Activated CD8-positive, alpha-beta memory T cell treated with anti-CD3 and anti-CD28 coated beads, Interleukin-2, amount 50 U/mL, for 24 hours (primary cell): ENCODE results near the gene NELL2.
"Not testable (repeated sequence)": the region's sequence is repeated elsewhere in the genome, so short reads cannot be mapped to it uniquely, and the experiment has no call there.

Experiments
- DNase-seq: peaks from one replicate; pipeline ENCODE4 v3.0.0-alpha.2; 2020; ENCODE audit errors: extremely low read depth

Gene NELL2

DNA sequence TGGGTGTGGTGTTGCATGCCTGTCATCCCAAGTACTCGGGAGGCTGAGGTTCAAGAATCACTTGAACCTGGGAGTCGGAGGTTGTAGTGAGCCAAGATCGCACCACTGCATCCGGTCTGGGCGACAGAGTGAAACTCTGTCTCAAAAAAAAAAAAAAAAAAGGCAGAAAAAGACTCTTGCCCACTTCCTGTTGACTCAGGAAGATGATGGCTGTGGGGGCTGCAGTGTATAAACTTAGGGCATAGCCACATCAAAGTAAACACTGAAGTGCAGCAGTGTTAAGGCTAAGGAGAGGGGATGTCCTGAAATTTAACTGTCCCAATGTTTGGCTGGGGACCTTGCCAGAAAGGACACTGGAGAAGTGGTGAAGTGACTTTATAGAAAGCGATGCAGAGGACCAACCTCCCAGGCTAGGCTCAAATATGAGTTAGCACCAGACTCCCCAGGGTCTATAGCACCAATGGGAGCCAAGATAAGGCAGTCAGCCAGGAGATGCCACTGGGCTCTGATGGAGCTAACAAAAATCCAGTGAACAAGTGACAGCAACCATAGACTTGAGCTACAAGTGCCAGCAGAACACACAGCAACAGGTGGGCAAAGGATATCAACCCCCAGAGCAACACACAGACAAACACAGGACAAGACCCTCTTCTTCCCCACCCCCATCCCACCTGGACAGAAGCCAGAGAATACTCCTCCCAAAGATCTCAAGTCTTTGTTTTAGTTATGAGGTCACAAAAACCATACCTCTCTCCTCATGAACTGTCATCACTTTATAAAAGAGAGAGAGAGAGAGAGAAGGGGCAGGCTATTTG lies 28.0 kb downstream of the NELL2 start:
- DNase-seq: peak; percentile 30

DNA sequence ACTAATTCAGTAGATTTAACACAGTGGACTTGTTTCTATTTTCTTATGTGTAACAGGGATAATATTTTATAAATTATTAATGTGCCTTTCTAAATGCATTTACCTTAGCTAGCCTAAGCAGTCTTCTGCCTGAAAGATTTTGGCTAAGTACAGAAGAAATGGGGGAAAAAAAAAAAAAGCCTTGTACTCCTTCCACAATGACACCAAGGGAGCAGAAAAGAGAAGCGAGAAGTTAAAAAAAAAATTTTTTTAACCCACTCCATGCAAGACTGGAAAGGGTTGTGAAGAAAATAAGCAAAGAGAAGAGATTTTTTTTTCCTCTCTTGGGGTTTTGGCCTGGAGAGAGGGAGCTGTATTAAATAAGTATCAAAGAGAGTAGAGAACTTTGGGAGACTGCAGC lies 28.7 kb downstream of the NELL2 start:
- no peak for DNase-seq

- DNase-seq: no peak
These were observed 29.3 kb downstream of the NELL2 start for GRCh38 chr12:44846826-44847225.

DNA sequence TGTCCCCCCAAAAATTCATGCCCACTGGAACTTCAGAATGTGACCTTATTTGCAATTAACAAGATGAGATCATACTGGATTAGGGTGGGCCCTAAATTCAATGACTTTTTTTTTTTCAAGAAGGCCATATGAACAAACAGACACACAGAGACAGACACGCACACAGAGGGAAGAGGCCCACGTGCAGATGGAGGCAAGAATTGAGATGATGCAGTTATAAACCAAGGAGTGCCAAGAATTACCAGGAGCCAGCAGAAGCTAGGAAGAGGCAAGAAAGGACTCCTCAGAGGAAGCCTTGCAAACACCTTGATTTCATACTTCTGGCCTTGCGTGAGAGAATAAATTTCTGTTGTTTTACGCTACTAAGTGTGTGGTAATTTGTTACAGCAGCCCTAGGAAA lies 33.4 kb downstream of the NELL2 start:
- DNase-seq: no peak

DNA sequence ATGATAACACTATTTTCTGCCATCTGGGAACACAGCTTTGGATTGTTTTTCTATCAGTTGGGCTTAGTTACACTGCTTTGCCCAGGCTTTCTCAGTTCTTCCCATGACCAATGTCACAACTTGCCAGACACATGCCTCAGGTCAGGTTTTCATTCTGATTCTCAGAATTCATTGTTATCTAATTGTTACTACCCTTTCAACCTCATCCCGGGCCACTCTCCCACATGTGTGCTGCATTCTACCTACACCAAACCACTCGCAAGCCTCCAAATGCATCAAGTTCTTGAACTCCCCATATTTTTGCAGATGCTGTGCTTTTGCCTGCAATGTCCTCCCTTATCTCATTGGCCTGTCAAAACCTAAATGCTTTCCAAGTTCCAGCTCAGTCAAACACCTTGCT lies 36.3 kb downstream of the NELL2 start:
- DNase-seq: no peak

GRCh38 chr12:44837114-44837755 lies 38.9 kb downstream of the NELL2 start:
- no peak for DNase-seq

DNA sequence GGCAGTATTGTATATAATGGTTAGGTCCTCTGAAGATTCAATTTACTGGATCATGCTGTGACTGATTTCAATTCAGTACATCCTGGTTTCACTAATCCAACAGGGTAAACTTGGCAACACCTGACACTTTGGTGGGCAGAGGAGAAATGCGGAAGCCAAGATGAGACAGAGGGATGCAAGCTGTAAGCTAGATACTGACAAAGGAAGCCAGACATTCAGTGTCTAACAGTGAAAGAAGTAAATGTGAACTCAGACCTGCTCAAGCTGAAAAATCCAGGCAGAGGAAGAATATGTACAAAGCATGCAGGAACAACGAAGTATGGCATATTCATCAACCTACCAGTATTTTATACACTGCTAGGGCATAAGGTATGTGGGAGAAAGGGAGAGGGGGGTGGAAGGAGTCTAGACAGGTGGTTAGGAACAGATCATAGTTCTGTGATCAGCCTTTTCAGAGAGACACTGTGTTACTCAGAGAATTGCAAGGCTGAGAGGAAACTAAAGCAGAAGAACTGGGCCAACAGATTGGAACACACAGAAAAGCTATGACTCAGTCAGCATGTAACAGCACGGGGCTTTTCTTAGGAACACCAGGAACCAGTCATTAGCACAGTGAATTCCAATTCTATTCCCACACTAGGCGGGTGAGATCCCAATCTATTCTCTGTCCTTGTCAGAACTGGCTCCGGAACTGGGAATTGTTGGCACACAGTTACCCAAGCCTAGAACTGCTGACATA lies 40.3 kb downstream of the NELL2 start:
- no peak for DNase-seq

DNA sequence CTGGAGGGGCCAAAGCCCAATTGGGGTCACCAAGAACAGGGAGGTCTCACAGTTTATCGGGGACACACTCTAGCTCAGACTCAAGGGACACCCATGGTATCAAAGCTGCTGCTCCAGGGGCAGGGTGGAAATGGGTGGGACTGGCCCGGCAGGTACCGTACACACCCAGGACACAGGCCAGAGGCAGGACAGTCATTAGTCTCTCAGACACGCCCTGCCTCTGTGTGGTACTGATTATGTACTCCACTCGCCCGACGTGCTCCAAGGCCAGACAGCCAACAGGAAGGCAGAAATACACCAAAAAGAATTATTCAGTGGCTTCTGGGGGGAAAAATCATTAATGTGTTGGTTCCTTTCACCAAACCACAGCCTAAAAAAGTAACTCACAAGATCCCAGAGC lies 41.1 kb downstream of the NELL2 start:
- not testable (repeated sequence) for DNase-seq

DNA sequence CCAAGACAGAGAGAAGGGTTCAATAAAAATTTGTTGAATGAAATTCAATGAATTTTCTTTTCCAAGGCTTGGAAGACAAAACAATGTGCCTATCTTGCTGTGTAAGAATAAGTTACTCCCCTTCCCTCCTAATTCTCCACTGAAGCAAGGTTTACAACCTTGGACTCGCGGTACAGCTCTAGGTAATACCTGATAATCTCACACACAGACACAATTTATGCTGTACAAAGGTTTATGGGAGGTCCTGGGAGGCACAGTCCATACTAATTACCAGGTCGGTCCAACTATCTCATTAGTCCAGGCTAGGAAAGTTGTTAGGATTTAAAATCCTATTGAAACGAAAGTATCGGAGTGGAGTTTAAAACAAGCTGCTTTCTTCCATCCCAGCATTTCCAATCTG lies 42.6 kb downstream of the NELL2 start:
- no peak for DNase-seq

DNA sequence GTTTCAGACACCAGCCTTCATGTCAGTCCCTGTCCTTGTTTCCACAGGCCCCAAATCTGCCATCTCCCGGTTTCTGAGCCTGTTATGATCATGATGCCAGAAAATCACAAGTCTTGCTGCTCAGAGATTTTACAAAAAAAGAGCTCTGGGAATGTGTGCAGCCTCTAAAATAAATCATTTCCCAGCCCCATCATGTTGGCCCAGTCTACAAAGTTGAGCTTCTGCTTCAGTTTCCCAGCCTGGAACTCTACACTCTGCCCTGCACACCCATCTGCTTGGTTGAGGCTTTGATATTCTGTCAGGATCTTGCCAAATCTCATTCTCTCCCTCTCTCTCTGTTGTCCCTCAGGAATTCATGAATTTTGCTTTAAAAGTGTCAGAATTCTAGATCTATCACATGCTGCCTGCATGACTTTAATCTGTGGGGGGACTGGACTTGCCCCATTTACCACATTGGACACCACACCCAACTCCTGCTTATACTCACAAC lies 45.5 kb downstream of the NELL2 start:
- no peak for DNase-seq

DNA sequence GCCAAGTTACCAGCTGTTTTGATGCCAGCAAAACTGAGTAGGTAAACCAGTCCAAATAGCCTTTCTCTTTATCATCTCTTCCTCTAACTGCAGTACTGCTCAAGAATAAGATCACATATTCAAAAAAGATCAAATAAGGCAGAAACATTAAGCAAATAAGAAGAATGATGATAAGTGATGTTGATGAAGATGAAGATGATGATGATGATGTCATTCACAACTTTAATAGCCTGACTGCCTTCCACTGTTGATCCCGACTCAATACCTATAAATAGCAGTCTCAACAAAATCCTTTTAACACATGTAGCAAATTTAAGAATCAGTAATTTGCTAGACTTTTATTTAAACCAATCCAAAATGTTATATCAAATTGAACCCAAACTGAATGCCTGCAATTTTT lies 47.1 kb downstream of the NELL2 start:
- no peak for DNase-seq

DNA sequence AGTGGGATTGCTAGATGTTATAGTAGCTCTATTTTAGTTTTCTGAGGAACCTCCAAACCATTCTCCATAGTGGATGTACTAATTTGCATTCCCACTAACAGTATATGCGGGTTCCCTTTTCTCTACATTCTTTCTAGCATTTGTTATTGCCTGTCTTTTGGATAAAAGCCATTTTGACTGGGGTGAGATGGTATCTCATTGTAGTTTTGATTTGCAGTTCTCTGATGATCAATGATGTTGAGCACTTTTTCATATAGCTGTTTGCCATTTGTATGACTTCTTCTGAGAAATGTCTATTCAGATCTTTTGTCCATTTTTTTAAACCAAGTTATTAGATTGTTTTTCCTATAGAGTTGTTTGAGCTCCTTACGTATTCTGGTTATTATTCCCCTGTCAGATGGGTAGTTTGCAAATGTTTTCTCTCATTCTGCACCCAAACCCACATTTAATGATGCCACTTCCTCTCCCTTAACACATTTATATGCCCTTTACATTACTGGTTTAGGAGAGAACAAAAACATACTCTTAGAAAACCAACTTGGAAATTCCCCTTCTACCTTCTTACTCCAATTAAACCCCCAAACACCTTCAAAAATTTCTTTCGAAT lies 48.2 kb downstream of the NELL2 start:
- no peak for DNase-seq

DNA sequence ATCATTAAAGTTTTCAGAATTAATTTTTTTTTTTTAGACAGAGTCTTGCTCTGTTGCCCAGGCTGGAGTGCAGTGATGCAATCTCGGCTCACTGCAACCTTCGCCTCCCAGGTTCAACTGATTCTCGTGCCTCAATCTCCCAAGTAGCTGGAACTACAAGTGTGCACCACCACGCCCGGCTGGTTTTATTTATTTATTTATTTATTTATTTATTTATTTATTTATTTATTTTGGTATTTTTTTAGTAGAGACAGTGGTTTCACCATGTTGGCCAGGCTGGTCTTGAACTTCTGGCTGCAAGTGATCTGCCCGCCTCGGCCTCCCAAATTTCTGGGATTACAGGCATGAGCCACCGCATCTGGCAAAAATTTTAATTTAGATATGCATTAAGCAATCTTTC lies 54.4 kb downstream of the NELL2 start:
- not testable (repeated sequence) for DNase-seq

- DNase-seq: no peak
These were observed 56.2 kb downstream of the NELL2 start for GRCh38 chr12:44819884-44820283.

GRCh38 chr12:44817687-44818086 lies 58.4 kb downstream of the NELL2 start:
- DNase-seq: no peak

DNA sequence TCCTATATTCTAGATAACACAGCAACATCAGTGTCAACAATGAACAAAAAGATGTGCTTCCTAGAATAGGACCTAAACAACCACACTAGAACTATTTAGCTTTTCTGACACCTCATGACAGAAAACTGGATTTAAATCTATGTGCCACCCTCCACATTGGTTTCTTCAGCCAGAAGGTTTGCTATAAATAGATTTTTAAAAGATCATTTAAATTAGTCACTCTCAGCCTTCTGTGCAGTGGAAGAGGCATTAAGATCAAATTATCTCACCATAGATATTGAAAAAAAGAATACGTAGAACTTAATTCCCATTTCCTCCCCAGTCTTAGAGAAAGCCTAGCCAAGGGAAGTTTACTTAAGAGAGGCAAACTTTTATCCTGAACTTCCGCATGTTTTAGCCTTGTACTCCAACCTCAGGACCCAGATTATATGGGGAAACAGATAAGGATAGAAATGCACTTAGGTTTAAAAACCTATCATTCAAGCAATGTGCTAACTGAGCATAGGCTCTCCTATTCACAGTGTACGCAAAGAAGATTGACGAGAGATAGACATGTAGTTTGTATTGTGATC lies 59.6 kb downstream of the NELL2 start:
- DNase-seq: no peak

DNA sequence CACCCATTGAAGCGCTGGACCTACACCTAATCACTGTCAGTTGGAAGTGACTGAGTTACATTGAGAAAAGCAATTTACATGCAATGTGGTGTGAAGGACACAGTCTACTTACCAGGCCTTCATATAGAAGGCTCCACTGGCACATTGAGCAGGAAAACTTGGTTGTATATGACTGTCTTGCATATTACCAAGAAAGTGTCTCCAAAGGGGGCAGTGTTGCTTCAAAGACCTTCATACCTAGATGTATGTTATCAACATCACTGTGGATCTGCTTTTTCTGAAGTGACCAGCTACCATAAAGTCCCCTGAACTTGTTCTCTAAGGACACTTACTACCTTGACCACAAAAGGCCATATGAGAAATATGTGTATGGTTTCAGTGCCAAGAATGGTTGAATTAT lies 64.1 kb downstream of the NELL2 start:
- peak; percentile 24 for DNase-seq

DNA sequence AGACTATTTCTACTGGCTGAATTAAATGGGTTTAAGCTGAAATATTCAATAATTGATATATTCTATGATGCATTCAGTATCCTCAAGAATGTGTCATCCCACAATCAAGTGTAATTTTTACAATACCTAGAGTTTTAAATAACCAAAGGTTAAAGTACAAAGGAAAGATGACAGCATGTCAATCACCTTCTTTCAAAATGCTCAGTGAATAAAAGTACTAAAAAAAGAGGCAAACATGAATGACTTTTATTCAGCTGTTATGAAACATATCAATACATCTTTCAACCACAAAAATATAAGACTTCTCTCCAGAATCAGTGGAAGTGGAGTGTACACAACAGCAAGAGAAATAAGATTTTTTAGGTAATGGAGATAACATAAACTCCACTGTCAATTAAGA lies 72.0 kb downstream of the NELL2 start:
- no peak for DNase-seq

- DNase-seq: no peak
These were observed 80.1 kb downstream of the NELL2 start for GRCh38 chr12:44795970-44796369.

DNA sequence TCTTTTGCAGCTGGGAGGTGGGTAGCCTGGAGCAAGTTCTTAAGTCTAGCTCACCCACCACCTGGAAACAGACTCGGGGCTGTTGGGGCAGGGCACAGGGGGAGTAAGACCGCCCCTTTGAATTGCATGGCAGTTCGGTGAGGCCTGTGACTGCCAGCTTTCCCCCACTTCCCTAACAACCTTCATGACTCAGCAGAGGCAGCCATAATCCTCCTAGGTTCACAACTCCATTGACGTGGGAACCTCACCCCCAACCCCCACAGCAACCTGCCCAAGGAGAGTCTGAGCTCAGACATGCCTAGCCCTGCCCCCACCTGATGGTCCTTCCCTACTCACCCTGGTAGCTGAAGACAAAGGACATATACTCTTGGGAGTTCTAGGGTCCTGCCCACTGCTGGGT lies 87.4 kb downstream of the NELL2 start:
- DNase-seq: no peak

DNA sequence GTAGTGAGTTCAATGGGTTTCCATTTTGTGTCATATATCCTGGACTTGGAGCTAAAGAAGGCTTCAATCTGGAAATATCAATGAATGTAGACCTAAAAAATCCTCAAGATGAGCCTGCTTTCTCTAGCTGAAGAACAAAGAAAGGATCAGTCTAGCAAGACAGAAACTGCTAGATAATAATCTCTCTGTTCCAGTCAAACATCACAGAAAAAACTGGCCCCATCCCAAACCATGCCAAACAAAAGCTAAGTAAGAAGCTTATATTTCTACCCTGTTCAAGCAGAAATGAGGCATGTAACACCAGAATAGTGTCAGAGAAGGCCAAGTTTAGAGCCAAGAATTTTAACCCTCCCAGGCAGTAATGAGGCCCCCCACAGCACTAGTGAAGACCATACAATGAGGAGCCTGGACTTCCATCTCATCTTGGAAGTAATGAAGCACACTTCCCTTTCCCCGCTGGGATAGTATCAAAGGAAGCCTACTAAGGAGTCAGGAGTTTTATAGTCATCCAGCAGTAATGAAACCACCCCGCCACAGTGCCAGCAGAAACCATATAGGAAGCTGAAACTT lies 95.8 kb downstream of the NELL2 start:
- DNase-seq: no peak

DNA sequence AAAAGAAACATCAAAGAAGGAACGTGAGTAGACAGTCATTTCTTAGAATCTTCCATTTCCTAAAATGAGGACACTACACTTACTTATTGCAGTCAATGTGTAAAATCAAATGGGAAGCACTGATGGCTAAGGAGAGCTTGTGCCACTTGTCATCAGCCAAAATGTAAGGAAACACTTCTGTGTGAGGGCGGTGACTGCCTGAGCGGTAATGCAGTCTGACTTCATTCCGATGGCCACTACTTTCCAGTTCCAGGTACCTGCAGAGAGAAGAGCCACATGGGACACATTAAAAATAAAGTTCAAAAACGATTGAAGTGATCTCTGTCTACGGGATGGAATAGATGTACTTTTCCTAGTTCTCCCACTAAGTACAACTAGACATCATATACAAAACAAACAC lies 96.3 kb downstream of the NELL2 start:
- DNase-seq: no peak
